GM12874 (cell line): ENCODE data around the gene WDTC1.

ENCODE experiments used
- TF ChIP-seq, protein P1 (sequence below): IDR thresholded peaks from 2 replicates; pipeline ENCODE4 v1.5.1; 2011; ENCODE audit warnings: low read depth, mild to moderate bottlenecking, control low read depth, low read length, moderate library complexity; ENCODE audit not compliant: insufficient read depth

WDTC1 gene

GRCh38 chr1:27301582-27302199 lies 67.3 kb downstream of the WDTC1 start:
- TF ChIP-seq, protein P1, sequence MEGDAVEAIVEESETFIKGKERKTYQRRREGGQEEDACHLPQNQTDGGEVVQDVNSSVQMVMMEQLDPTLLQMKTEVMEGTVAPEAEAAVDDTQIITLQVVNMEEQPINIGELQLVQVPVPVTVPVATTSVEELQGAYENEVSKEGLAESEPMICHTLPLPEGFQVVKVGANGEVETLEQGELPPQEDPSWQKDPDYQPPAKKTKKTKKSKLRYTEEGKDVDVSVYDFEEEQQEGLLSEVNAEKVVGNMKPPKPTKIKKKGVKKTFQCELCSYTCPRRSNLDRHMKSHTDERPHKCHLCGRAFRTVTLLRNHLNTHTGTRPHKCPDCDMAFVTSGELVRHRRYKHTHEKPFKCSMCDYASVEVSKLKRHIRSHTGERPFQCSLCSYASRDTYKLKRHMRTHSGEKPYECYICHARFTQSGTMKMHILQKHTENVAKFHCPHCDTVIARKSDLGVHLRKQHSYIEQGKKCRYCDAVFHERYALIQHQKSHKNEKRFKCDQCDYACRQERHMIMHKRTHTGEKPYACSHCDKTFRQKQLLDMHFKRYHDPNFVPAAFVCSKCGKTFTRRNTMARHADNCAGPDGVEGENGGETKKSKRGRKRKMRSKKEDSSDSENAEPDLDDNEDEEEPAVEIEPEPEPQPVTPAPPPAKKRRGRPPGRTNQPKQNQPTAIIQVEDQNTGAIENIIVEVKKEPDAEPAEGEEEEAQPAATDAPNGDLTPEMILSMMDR: no peak

- TF ChIP-seq, protein P1: no peak
Measured at GRCh38 chr1:27302612-27303011, 68.2 kb downstream of the WDTC1 start.

- TF ChIP-seq, protein P1: no peak
Measured at GRCh38 chr1:27303509-27303908, 69.1 kb downstream of the WDTC1 start.

DNA sequence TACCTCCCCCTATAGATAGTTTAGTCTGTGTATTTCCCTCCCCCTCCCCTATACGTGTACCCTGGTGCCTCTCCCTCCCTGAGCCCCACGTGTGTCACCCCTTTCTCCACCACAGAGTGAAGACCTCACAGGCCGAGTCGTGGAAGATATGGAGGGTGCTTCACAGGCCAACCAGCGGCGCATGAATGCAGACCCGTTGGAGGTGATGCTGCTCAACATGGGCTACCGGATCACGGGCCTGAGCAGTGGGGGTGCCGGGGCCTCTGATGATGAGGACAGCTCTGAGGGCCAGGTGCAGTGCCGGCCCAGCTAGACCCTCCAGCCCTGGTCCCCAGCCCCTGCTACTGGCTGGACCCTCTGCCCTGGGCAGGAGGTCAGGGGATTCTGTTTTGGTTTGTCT lies 71.6 kb downstream of the WDTC1 start:
- TF ChIP-seq, protein P1: no peak

- TF ChIP-seq, protein P1: no peak
Measured at GRCh38 chr1:27306892-27307761, 72.7 kb downstream of the WDTC1 start.

DNA sequence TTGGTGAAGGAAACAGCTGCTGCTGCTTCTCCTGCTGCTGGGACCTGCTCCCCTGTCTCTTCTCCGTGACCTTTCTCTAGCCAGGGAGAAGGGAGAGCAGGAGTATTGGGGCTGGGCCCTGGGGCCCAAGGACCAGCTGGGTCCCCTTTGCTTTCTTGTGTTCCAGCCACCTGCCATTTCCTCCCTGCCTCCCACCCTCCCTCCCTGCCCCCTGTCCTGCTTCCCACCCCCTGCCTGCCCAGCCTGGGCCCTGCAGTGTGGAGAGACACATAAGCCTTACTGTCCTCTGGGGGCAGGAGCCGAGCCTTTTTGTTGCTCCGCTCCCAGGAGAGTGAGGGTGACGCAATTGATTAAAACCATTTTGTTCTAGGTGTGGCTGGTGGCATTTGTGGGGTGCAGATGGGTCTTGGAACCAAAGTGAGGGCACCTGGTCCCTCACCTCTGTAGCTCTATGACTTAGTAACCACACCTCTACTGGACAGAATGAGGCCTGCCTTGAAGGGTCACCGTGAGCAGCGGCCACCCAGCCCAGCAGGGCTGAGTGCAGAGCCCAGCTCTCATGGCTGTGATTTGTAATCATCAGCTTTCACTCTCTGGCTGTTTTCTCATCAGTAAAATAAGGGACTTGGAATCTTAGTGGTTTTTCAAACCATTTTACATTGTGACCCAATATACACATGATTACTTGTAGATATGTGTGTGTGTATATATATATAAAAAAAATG lies 73.6 kb downstream of the WDTC1 start:
- TF ChIP-seq, protein P1: no peak

DNA sequence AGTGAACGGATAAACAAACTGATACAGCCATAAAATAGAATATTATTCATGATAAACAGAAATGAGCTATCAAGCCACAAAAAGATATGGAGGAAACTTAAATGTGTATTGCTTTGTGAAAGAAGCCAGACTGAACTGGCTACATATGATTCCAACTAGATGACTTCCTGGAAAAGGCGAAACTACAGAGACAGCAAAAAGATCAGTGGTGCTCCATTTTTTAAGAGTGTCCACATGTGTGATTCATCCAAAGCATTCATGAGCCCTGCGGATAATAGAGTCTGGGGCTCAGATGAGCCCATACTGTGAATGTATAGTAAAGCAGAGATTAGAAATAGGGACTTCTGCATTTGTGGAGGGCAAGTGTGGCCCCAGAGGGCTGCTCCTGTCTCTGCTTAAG lies 79.7 kb downstream of the WDTC1 start:
- TF ChIP-seq, protein P1: no peak
